T1000 (cell line): ENCODE data around the gene TRIM48.
"Not testable (repeated sequence)": the region's sequence is repeated elsewhere in the genome, so short reads cannot be mapped to it uniquely, and the experiment has no call there.

Source experiments
- DNase-seq: peaks from one replicate; lab custom pipeline; 2025; ENCODE audit warnings: mixed read lengths; lab: John Stamatoyannopoulos, UW

TRIM48 gene, protein sequence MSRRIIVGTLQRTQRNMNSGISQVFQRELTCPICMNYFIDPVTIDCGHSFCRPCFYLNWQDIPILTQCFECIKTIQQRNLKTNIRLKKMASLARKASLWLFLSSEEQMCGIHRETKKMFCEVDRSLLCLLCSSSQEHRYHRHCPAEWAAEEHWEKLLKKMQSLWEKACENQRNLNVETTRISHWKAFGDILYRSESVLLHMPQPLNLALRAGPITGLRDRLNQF

DNA sequence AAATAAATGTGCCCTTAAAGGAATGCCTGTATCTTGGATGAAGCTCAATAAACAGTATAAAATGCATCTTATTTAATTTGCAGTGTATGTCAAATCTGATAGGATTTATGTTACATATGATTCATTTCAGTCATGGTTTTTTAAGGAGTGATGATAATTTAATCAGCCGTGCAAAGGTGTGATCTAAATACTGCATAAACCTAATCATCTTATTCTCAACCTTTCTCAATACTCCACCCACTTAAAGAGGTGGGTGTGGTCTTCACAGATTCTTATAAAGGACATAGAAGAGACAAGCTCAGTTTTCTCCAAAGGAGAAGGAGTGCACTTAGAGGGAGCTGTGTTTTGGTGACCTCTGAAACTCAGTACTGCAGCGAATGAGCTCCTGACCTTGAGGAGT lies at the start of gene TRIM48:
TRIM48 (plus strand) TSS at position 301 of the 400 bp plus-strand sequence. CDS start 113 bp downstream, outside the sequence.
- not testable (repeated sequence) for DNase-seq

DNA sequence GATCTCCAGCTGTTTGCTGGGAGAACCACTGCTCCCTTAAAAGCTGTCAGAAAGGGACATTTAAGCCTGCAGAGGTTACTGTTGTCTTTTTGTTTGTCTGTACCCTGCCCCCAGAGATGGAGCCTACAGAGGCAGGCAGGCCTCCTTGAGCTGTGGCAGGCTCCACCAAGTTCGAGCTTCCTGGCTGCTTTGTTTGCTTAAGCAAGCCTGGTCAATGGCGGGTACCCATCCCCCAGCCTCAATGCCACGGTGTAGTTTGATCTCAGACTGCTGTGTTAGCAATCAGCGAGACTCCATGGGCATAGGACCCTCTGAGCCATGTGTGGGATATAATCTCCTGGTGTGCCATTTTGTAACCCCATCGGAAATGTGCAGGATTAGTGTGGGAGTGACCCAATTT lies 23.6 kb upstream of the TRIM48 start:
- not testable (repeated sequence) for DNase-seq

DNA sequence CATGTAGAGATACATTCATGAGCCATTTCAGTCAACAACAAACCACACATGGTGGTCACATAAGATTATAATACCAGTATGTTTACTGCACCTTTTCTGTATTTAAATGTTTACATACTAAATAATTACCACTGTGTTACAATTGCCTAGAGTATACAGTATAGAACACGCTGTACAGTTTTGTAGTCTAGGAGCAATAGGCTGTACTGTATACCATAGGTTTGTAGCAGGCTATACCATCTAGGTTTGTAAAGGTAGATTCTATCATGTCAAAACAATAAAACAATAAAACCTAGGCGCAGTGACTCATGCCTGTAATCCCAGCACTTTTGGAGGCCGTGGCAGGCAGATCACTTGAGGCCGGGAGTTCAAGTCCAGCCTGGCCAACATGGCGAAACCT lies 1.1 kb downstream of the TRIM48 start:
- no peak for DNase-seq
